ENCODE data around the gene SOBP.

GRCh38 chr6:107510108-107510507 is 20.2 kb downstream of the SOBP start:
- TF ChIP-seq CTCF (conservative IDR thresholded peaks at IDR 0.05) (no peak), EZH2 (IDR thresholded peaks at IDR 0.05; ENCODE audit: low read depth) (no peak)

Measured in PC-9 (cell line).